ENCODE data around the gene AFAP1.

DNA sequence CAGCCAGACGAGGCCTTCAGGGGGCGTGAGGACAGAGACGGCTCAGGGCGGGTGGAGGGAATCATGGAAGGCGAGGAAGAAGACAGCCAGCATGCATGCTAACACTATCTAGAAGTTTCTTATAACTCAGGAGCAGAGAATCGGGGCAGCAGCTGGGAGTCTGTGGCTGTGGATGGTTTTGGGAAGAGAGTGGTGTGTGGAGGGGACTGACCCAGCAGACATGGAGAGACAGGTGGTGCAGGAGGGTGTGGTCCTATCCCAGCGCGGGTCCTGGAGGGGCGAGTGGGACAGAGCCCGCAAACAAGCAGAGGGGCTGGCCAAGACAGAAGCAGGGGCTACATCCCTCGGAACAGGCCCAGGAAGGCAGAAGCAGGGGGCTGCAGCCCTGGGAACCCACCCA, 192.1 kb downstream of the AFAP1 start:
- TF ChIP-seq CTCF (IDR thresholded peaks at IDR 0.05) (no peak), POLR2AphosphoS5 (IDR thresholded peaks at IDR 0.05; ENCODE audit: low read depth, low read length) (no peak), TCF7L2 (IDR thresholded peaks at IDR 0.05; ENCODE audit: low read depth, low read length) (no peak), REST (IDR thresholded peaks at IDR 0.05; ENCODE audit: insufficient read depth in 1 of 2, low read depth in 2 of 2, low read length in 1 of 2) (no peak)
